AG10803 (cell line): ENCODE measurements around the gene OLIG2.

Experiments used
- DNase-seq: peaks from one replicate; pipeline ENCODE4 v3.0.0; 2010; ENCODE audit warnings: low read depth
- H3K4me3 ChIP-seq: 2 replicates; pipeline ENCODE4 v1.5.1; 2011; ENCODE audit warnings: mild to moderate bottlenecking, low read length, control low read depth
- TF ChIP-seq, protein P1 (sequence below): conservative IDR thresholded peaks from 2 replicates; pipeline ENCODE4 v1.5.1; 2011; ENCODE audit warnings: mild to moderate bottlenecking, low read length, control low read depth, inconsistent platforms

The OLIG2 gene

DNA sequence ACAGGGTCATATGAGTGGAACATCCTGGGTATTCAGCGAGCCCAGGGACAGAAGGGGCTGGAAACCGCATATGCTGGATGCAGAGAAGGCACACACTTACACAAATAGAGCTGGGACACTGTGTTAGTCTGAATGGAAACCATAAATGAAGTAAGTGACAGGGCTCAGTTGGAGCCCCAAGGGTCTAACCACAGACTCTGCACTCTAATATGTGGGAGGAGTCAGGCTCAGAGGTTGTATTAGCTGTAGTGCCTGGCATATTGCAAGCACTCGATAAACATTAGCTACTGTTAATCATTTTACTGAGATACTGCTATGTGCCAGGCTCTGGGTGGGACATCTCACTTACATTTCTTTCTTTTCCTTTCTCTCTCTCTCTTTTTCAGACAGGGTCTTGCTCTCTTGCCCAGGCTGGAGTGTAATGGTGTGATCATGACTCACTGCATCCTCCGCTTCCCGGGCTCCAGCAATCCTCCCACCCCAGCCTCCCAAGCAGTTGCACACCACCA, 37.7 kb downstream of the OLIG2 start:
- TF ChIP-seq, protein P1, sequence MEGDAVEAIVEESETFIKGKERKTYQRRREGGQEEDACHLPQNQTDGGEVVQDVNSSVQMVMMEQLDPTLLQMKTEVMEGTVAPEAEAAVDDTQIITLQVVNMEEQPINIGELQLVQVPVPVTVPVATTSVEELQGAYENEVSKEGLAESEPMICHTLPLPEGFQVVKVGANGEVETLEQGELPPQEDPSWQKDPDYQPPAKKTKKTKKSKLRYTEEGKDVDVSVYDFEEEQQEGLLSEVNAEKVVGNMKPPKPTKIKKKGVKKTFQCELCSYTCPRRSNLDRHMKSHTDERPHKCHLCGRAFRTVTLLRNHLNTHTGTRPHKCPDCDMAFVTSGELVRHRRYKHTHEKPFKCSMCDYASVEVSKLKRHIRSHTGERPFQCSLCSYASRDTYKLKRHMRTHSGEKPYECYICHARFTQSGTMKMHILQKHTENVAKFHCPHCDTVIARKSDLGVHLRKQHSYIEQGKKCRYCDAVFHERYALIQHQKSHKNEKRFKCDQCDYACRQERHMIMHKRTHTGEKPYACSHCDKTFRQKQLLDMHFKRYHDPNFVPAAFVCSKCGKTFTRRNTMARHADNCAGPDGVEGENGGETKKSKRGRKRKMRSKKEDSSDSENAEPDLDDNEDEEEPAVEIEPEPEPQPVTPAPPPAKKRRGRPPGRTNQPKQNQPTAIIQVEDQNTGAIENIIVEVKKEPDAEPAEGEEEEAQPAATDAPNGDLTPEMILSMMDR = no peak
- DNase-seq = no peak

DNA sequence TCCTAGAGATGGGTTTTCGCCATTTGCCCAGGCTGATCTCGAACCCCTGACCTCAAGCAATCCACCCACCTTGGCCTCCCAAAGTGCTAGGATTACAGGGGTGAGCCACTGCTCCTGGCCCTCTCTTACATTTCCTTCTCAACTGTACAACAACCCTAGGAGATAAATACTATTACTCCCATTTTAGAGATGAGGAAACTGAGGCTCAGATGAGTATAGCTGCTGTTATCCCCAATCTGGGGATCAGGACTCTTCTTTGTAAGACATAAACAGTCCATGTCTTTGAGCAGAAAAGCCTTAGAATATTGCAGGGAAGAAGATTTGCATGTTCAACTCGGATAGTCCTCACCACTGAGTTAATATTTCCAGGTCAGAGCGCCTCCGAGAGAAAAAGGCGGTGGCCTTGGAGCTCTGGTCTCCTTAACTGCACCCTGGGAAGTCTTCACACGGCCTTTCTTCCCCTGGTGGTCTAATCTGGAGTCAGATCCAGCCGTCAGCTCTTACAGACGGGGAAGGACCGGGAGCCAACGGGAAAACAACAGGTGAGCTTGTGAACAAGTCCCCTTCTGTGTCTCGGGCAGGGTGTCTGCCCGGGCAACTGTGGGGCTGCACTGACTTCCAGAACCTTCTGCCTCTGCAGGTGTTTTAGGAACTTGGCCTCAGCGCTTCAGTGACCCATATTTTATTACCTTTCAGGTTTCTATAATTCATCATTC, 38.3 kb downstream of the OLIG2 start:
- no peak overlapping the region for H3K4me3 ChIP-seq
- TF ChIP-seq, protein P1 = no peak
- no peak for DNase-seq

More for the DNA sequence above, 37.7 kb downstream of the OLIG2 start:
- H3K4me3 ChIP-seq = no peak overlapping the region

DNA sequence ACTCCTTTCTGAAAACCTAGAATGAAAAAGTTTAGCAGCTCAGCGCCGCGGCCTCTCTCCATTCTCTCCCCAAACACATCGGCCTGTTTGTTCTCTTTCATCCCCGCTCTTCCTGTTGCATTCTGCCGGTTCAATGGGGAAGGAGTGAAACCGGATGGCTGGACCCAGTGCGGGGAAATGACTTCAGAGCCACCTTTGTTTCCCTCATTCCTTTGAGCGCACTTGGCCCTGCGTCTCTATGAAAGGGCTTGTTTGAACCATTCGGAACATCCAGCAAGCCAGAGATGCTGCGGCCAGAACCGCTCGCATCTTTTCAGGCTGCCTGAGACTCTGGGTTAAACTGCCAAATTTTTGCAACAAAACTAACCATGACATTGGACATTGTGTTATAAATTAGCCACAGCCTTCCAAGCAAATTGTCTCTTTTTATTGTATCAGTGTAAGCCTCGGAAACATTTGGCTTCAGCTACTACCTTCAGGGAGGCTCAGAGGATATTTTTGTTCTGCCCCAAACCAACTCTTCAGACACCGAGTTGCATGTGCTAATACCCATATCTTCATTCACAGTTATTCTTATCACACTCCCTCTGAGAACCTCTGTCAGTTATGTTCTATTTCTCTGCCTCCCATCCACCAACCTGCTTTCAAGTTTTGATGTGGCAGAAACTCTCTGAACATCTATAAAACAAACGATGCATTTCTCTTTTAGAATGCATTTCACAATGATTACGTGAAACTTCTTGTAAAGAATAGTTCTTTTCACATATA, 39.1 kb downstream of the OLIG2 start:
- H3K4me3 ChIP-seq = no peak overlapping the region
- TF ChIP-seq, protein P1 = no peak
- no peak for DNase-seq

DNA sequence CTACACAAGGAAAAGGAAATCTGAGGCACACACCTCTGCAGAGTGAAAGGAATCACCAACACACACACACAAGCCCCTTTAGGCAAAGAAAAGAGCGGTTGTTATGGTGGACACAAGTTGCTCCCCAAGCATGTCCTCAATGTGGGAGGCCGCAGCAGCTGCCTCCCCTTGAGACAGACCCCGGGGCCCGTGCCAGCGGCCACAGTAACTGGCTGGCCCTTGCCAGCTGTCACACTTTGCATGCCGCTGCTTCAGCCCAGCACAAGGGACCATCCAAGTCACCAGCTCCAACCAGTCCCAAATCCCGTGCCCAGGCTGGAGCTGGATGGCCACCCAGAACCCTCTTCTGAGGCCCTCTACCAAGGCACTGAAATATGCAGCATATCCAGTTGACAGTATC, 41.3 kb downstream of the OLIG2 start:
- DNase-seq = no peak
- TF ChIP-seq, protein P1 = no peak
- no peak overlapping the region for H3K4me3 ChIP-seq

DNA sequence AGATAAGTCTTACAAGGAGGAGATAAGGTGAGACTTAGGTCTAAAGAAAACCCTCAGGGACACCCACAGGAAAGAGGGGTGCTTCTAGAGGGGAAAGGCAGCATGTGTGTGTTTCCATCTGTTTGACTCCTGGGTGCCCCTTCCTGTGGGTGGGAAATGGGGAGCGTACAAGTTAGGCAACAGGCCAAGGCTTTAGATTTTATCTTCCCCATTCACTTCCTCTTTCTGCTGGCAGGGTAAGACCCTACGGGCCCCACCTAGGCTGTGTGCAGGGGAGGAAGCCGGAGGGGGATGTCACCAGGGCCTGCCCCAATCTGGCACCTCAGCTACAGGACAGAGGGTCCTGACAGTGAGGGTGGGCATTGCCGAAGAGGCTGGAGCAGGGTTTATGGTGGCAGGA, 41.7 kb downstream of the OLIG2 start:
- no peak for DNase-seq
- H3K4me3 ChIP-seq = no peak overlapping the region
- TF ChIP-seq, protein P1 = no peak

DNA sequence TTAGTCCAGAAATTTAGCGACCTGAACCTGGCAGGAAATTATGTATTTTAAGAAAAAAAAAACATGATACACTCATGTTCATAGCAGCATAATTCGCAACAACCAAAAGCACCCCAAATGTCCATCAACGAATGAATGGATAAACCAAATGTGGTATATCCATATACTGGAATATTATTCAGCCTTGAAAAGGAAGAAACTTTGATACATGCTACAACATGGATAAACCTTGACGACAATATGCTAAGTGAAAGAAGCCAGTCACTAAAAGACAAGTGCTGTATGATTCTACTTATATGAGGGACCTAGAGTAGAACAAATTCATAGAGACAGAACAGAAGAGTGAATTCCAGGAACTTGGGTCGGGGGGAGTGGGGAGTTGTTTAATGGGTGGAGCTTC, 43.5 kb downstream of the OLIG2 start:
- no peak for DNase-seq
- TF ChIP-seq, protein P1 = no peak
- no peak overlapping the region for H3K4me3 ChIP-seq

DNA sequence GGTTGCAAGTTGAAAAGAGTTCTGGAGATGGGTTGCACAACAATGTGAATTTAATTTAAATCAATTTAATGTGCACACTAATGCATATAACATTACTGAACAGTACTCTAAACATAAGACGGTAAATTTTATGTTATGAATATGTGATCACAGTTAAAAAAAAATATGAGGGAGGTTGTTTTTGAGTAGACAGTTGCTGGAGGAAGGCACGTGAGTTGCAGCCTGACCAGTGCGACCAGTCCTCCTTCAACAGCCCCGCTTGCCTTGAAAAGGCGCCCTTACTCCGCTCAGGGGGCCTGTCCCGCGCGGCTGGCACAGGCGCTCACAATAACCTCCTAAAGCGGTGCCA, 43.9 kb downstream of the OLIG2 start:
- DNase-seq = no peak
- H3K4me3 ChIP-seq = no peak overlapping the region
- TF ChIP-seq, protein P1 = no peak
